Suprapubic skin (tissue), 4 donors: Measurements from ENCODE around the gene SLC25A19.

Source experiments
- CTCF ChIP-seq, 2 donors: fragments of 200-600 bp in 1 of 2; fragments of 450-650 bp in 1 of 2; sonication (generic) in 1 of 2; IDR thresholded peaks; one replicate each; pipeline ENCODE4 v1.5.1; 2016 to 2019; ENCODE audit warnings: antibody characterized with exemption in 2 of 2, mild to moderate bottlenecking in 1 of 2, moderate library complexity in 1 of 2
- POLR2A ChIP-seq, 2 donors: fragments of 450-650 bp; IDR thresholded peaks; one replicate each; pipeline ENCODE4 v1.6.1; 2017; ENCODE audit warnings: antibody characterized with exemption in 2 of 2, mild to moderate bottlenecking in 2 of 2, moderate library complexity in 2 of 2
- POLR2AphosphoS5 ChIP-seq, 3 donors: sonication (generic); formaldehyde crosslinking; IDR thresholded peaks; one replicate each; pipeline ENCODE4 v1.6.1; 2017; ENCODE audit warnings: antibody characterized with exemption in 3 of 3

- TF ChIP-seq CTCF (IDR thresholded peaks at IDR 0.05) (no peak), POLR2A (IDR thresholded peaks at IDR 0.05) (no peak), POLR2AphosphoS5 (IDR thresholded peaks at IDR 0.05) (no peak)
Observed at GRCh38 chr17:75288770-75289114, 491 bp downstream of the SLC25A19 start.
